ENCODE results near the gene CHID1.

DNA sequence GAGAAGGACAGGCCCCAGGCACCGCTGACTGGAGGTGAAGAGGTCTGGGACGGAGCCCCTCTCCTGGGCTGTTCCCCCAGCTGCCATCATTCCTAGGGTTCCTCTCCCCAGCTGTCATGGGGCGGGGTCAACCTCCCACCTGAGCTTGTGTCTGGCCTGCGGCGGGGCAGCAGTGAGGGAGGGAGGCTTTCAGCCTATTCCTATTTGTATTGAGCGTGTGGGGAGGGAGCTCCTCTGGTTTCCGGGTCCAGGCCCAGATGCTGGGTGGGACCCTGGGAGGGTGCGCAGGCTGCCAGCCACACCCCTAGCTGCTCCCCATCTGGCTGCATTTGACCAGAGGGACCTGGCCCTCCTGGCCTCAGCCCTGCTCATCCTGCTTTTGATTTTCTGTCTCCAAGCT lies 54.2 kb downstream of the CHID1 start:
- TF ChIP-seq, protein P1, sequence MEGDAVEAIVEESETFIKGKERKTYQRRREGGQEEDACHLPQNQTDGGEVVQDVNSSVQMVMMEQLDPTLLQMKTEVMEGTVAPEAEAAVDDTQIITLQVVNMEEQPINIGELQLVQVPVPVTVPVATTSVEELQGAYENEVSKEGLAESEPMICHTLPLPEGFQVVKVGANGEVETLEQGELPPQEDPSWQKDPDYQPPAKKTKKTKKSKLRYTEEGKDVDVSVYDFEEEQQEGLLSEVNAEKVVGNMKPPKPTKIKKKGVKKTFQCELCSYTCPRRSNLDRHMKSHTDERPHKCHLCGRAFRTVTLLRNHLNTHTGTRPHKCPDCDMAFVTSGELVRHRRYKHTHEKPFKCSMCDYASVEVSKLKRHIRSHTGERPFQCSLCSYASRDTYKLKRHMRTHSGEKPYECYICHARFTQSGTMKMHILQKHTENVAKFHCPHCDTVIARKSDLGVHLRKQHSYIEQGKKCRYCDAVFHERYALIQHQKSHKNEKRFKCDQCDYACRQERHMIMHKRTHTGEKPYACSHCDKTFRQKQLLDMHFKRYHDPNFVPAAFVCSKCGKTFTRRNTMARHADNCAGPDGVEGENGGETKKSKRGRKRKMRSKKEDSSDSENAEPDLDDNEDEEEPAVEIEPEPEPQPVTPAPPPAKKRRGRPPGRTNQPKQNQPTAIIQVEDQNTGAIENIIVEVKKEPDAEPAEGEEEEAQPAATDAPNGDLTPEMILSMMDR (IDR thresholded peaks at IDR 0.05), result no peak
- no peak for TF ChIP-seq POLR2A (IDR thresholded peaks at IDR 0.05)

Data from body of pancreas (tissue), 4 donors.